GM06990 (cell line): ENCODE data around the gene LSM14A.

Source experiments
- DNase-seq: peaks from one replicate; pipeline ENCODE4 v3.0.0-alpha.2; 2011; ENCODE audit not compliant: insufficient read length; ENCODE audit errors: extremely low read depth
- H3K27me3 ChIP-seq: replicated peaks from 2 replicates; pipeline ENCODE4 v1.6.0; 2011; ENCODE audit warnings: low read length; ENCODE audit not compliant: control insufficient read depth, insufficient read depth
- H3K36me3 ChIP-seq: 2 replicates; pipeline ENCODE4 v1.5.1; 2011; ENCODE audit warnings: low read length; ENCODE audit not compliant: control insufficient read depth, insufficient read depth
- H3K4me3 ChIP-seq: replicated peaks from 2 replicates; pipeline ENCODE4 v1.5.1; 2011; ENCODE audit warnings: low read depth, mild to moderate bottlenecking, control low read depth, low read length
- CTCF ChIP-seq: IDR thresholded peaks from 2 replicates; pipeline ENCODE4 v1.5.1; 2011; ENCODE audit warnings: low read length, control low read depth, mild to moderate bottlenecking, inconsistent platforms; ENCODE audit not compliant: insufficient read depth, poor library complexity, severe bottlenecking

The LSM14A gene

GRCh38 chr19:34230820-34231219 lies 58.5 kb downstream of the LSM14A start:
- TF ChIP-seq CTCF, result no peak
- H3K4me3 ChIP-seq, result no peak overlapping the region
- peaks cover 3% of the 10 kb centered on the region for H3K36me3 ChIP-seq
- DNase-seq, result no peak
- H3K27me3 ChIP-seq, result no peaks in the 10 kb centered on the region

- Histone ChIP-seq H3K36me3 (peaks cover 3% of the 10 kb centered on the region), H3K4me3 (no peak overlapping the region), H3K27me3 (no peaks in the 10 kb centered on the region)
- no peak for TF ChIP-seq CTCF
- DNase-seq, result no peak
Measured at GRCh38 chr19:34231439-34231838, 59.1 kb downstream of the LSM14A start.

- Histone ChIP-seq H3K27me3 (no peaks in the 10 kb centered on the region), H3K36me3 (peaks cover 3% of the 10 kb centered on the region), H3K4me3 (no peak overlapping the region)
- no peak for DNase-seq
- TF ChIP-seq CTCF, result no peak
Measured at GRCh38 chr19:34232566-34233481, 60.5 kb downstream of the LSM14A start.

GRCh38 chr19:34235425-34235940 lies 63.2 kb downstream of the LSM14A start:
- TF ChIP-seq CTCF, result no peak
- H3K27me3 ChIP-seq, result no peaks in the 10 kb centered on the region
- no peak overlapping the region for H3K4me3 ChIP-seq
- DNase-seq, result no peak
- H3K36me3 ChIP-seq, result no peaks in the 10 kb centered on the region; the same call in 1 of the 2 replicates

GRCh38 chr19:34236035-34236987 lies 64.0 kb downstream of the LSM14A start:
- no peak for DNase-seq

More at GRCh38 chr19:34236035-34236987, 64.0 kb downstream of the LSM14A start:
- no peaks in the 10 kb centered on the region; the same call in 1 of the 2 replicates for H3K36me3 ChIP-seq
- no peak for TF ChIP-seq CTCF
- no peaks in the 10 kb centered on the region for H3K27me3 ChIP-seq
- H3K4me3 ChIP-seq, result no peak overlapping the region
